ENCODE measurements around the gene AGFG1.
"Not testable (repeated sequence)": the region's sequence is repeated elsewhere in the genome, so short reads cannot be mapped to it uniquely, and the experiment has no call there.

DNA sequence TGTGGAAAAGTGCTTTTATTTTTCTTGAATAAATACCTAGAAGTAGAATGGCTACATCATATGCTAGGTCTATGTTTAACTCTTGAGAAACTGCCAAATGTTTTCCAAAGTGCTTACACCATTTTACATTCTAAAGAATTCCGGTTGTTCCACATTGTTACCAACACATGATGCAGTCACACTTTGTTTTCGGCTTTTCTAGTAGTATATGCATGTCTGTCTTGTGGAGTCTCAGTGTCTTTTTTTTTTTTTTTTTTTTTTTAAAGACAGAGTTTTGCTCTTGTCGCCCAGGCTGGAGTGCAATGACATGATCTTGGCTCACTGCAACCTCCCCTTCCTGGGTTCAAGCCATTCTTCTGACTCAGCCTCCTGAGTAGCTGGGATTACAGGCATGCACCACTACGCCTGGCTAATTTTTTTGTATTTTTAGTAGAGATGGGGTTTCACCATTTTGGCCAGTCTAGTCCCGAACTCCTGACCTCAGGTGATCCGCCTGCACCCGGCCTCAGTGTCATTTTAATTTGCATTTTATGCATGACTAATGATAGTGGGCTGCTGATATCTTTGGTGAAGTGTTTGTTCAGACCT, 46.4 kb downstream of the AGFG1 start:
- TF ChIP-seq CTCF, POLR2A (IDR thresholded peaks at IDR 0.05): not testable (repeated sequence)

Data from body of pancreas (tissue), 4 donors.